Parathyroid adenoma (tissue), 2 donors: ENCODE measurements around the gene SLC39A8.

ENCODE experiments used
- H2AFZ ChIP-seq: fragments of 300-600 bp; sonication (generic); one replicate; pipeline ENCODE4 v1.7.0; 2017; ENCODE audit warnings: antibody characterized with exemption, mild to moderate bottlenecking
- H3K27ac ChIP-seq: fragments of 300-600 bp; sonication (generic); one replicate; pipeline ENCODE4 v1.7.0; 2017
- H3K27me3 ChIP-seq: fragments of 300-600 bp; sonication (generic); one replicate; pipeline ENCODE4 v1.7.0; 2017; ENCODE audit warnings: low read length; ENCODE audit not compliant: control insufficient read depth, insufficient read depth
- H3K36me3 ChIP-seq: fragments of 300-600 bp; sonication (generic); one replicate; pipeline ENCODE4 v1.7.0; 2017; ENCODE audit warnings: low read length; ENCODE audit not compliant: control insufficient read depth, insufficient read depth
- H3K4me1 ChIP-seq: fragments of 300-600 bp; sonication (generic); one replicate; pipeline ENCODE4 v1.7.0; 2017; ENCODE audit warnings: control low read depth
- H3K4me2 ChIP-seq: fragments of 300-600 bp; sonication (generic); one replicate; pipeline ENCODE4 v1.7.0; 2017; ENCODE audit warnings: low read length
- H3K4me3 ChIP-seq: fragments of 300-600 bp; sonication (generic); one replicate; pipeline ENCODE4 v1.7.0; 2017; ENCODE audit warnings: low read depth, low read length
- H3K79me2 ChIP-seq: fragments of 300-600 bp; sonication (generic); one replicate; pipeline ENCODE4 v1.7.0; 2017; ENCODE audit warnings: control low read depth
- H3K9ac ChIP-seq: fragments of 300-600 bp; sonication (generic); one replicate; pipeline ENCODE4 v1.7.0; 2017; ENCODE audit warnings: mild to moderate bottlenecking
- H3K9me3 ChIP-seq: fragments of 300-600 bp; sonication (generic); one replicate; pipeline ENCODE4 v1.7.0; 2017; ENCODE audit warnings: low read length; ENCODE audit not compliant: control insufficient read depth
- CTCF ChIP-seq: fragments of 300-600 bp; sonication (generic); IDR thresholded peaks from one replicate; pipeline ENCODE4 v1.7.0; 2017; ENCODE audit warnings: antibody characterized with exemption, mild to moderate bottlenecking
- donor health status: primary hyperparathyroidism.

Gene SLC39A8

GRCh38 chr4:102322736-102323135 is 22.5 kb downstream of the SLC39A8 start:
- H2AFZ ChIP-seq: no peak overlapping the region
- no peak overlapping the region for H3K4me2 ChIP-seq
- no peak overlapping the region for H3K4me3 ChIP-seq
- H3K79me2 ChIP-seq: no peaks in the 10 kb centered on the region
- H3K4me1 ChIP-seq: peaks cover 3% of the 10 kb centered on the region
- H3K27ac ChIP-seq: no peak overlapping the region
- no peak for TF ChIP-seq CTCF
- no peaks in the 10 kb centered on the region for H3K36me3 ChIP-seq
- H3K9me3 ChIP-seq: no peaks in the 10 kb centered on the region
- no peak overlapping the region for H3K9ac ChIP-seq
- H3K27me3 ChIP-seq: no peaks in the 10 kb centered on the region

GRCh38 chr4:102321260-102321995 is 23.9 kb downstream of the SLC39A8 start:
- Histone ChIP-seq H3K27ac (no peak overlapping the region), H3K27me3 (no peaks in the 10 kb centered on the region), H3K4me2 (no peak overlapping the region), H3K79me2 (no peaks in the 10 kb centered on the region), H2AFZ (no peak overlapping the region), H3K9ac (no peak overlapping the region), H3K9me3 (no peaks in the 10 kb centered on the region), H3K36me3 (no peaks in the 10 kb centered on the region), H3K4me3 (no peak overlapping the region), H3K4me1 (peaks cover 3% of the 10 kb centered on the region)
- TF ChIP-seq CTCF: no peak

GRCh38 chr4:102319594-102319993 is 25.7 kb downstream of the SLC39A8 start:
- H3K9me3 ChIP-seq: no peaks in the 10 kb centered on the region
- H3K9ac ChIP-seq: no peak overlapping the region
- H3K27ac ChIP-seq: no peak overlapping the region
- no peak overlapping the region for H3K4me3 ChIP-seq
- H3K27me3 ChIP-seq: no peaks in the 10 kb centered on the region
- no peak for TF ChIP-seq CTCF
- no peaks in the 10 kb centered on the region for H3K79me2 ChIP-seq
- no peak overlapping the region for H3K4me2 ChIP-seq
- H3K36me3 ChIP-seq: no peaks in the 10 kb centered on the region
- peaks cover 3% of the 10 kb centered on the region for H3K4me1 ChIP-seq
- no peak overlapping the region for H2AFZ ChIP-seq

GRCh38 chr4:102318526-102318925 is 26.8 kb downstream of the SLC39A8 start:
- no peak for TF ChIP-seq CTCF
- Histone ChIP-seq H3K9ac (no peak overlapping the region), H3K36me3 (no peaks in the 10 kb centered on the region), H3K4me2 (no peak overlapping the region), H3K27ac (no peak overlapping the region), H3K9me3 (no peaks in the 10 kb centered on the region), H3K4me1 (peaks cover 3% of the 10 kb centered on the region), H3K4me3 (no peak overlapping the region), H3K27me3 (no peaks in the 10 kb centered on the region), H2AFZ (no peak overlapping the region), H3K79me2 (no peaks in the 10 kb centered on the region)

GRCh38 chr4:102318105-102318504 is 27.2 kb downstream of the SLC39A8 start:
- Histone ChIP-seq H3K79me2 (no peaks in the 10 kb centered on the region), H3K9me3 (no peaks in the 10 kb centered on the region), H3K4me2 (no peak overlapping the region), H3K36me3 (no peaks in the 10 kb centered on the region), H3K27me3 (no peaks in the 10 kb centered on the region), H3K9ac (no peak overlapping the region), H3K4me1 (peaks cover 3% of the 10 kb centered on the region), H3K27ac (no peak overlapping the region), H2AFZ (no peak overlapping the region), H3K4me3 (no peak overlapping the region)
- TF ChIP-seq CTCF: no peak
